Skeletal muscle tissue (tissue), 4 donors: ENCODE measurements around the gene RERE. TPM values are rescaled to one million over a fixed set of nuclear protein-coding genes. Genes with fewer than 3 reads are reported as not detected.
A peak's percentile ranks its signal among the peaks of the same experiment; 100 is the strongest.

Source experiments
- H3K27ac ChIP-seq: one replicate; pipeline ENCODE4 v1.7.0; 2013; ENCODE audit warnings: mild to moderate bottlenecking, low read depth, low read length, inconsistent platforms
- H3K27me3 ChIP-seq, 3 donors: one replicate each; pipeline ENCODE4 v1.7.0; 2013; ENCODE audit warnings: low read length in 3 of 3; ENCODE audit not compliant: control insufficient read depth in 3 of 3, insufficient read depth in 3 of 3
- H3K36me3 ChIP-seq, 3 donors: one replicate each; pipeline ENCODE4 v1.7.0; 2013; ENCODE audit warnings: low read length in 3 of 3; ENCODE audit not compliant: control insufficient read depth in 3 of 3, insufficient read depth in 3 of 3
- H3K4me1 ChIP-seq, 3 donors: one replicate each; pipeline ENCODE4 v1.7.0; 2013; ENCODE audit warnings: low read length in 3 of 3, mild to moderate bottlenecking in 3 of 3; ENCODE audit not compliant: control insufficient read depth in 3 of 3, insufficient read depth in 3 of 3
- H3K4me3 ChIP-seq, 3 donors: one replicate each; pipeline ENCODE4 v1.7.0; 2013; ENCODE audit warnings: low read length in 3 of 3
- H3K9ac ChIP-seq, 3 donors: one replicate each; pipeline ENCODE4 v1.7.0; 2013; ENCODE audit warnings: low read length in 3 of 3, mild to moderate bottlenecking in 3 of 3, moderate library complexity in 2 of 3, low read depth in 1 of 3
- H3K9me3 ChIP-seq, 3 donors: one replicate each; pipeline ENCODE4 v1.7.0; 2013; ENCODE audit warnings: low read length in 3 of 3; ENCODE audit not compliant: control insufficient read depth in 3 of 3
- total RNA-seq: library from RNA; depleted of rRNA; stranded (reverse); fragments of >200 nt; gene quantifications from one replicate; pipeline ENCODE4 v1.2.3, GENCODE V29; 2014
- donor health status: Osteomylitis.

The RERE gene
- total RNA-seq, 1 donor from 2014 or later, result 212 TPM

GRCh38 chr1:8607906-8608305, 209.5 kb downstream of the RERE start:
- no peak overlapping the region for H3K27ac ChIP-seq
- no peaks in the 10 kb centered on the region for H3K4me1 ChIP-seq
- H3K4me3 ChIP-seq, result no peak overlapping the region
- H3K36me3 ChIP-seq, result no peaks in the 10 kb centered on the region
- H3K27me3 ChIP-seq, result no peaks in the 10 kb centered on the region
- no peak overlapping the region for H3K9ac ChIP-seq
- no peaks in the 10 kb centered on the region for H3K9me3 ChIP-seq

GRCh38 chr1:8604041-8604945, 213.1 kb downstream of the RERE start:
- H3K27me3 ChIP-seq, result no peaks in the 10 kb centered on the region
- no peak overlapping the region for H3K27ac ChIP-seq
- H3K9me3 ChIP-seq, result no peaks in the 10 kb centered on the region
- peaks cover 0 to under 1% (median 0%) of the 10 kb centered on the region in 3 donors for H3K4me1 ChIP-seq
- H3K4me3 ChIP-seq, result no peak overlapping the region
- H3K9ac ChIP-seq, result no peak overlapping the region
- H3K36me3 ChIP-seq, result no peaks in the 10 kb centered on the region

GRCh38 chr1:8603220-8603616, 214.2 kb downstream of the RERE start:
- Histone ChIP-seq H3K9me3 (no peaks in the 10 kb centered on the region), H3K27me3 (no peaks in the 10 kb centered on the region), H3K4me3 (no peak overlapping the region), H3K4me1 (peaks cover under 1 to 11% (median 8%) of the 10 kb centered on the region in 3 donors), H3K9ac (no peak overlapping the region), H3K36me3 (no peaks in the 10 kb centered on the region), H3K27ac (no peak overlapping the region)

- Histone ChIP-seq H3K36me3 (no peaks in the 10 kb centered on the region), H3K9me3 (no peaks in the 10 kb centered on the region), H3K27ac (no peak overlapping the region), H3K4me3 (no peak overlapping the region), H3K9ac (no peak overlapping the region), H3K27me3 (no peaks in the 10 kb centered on the region), H3K4me1 (peaks cover 6 to 17% (median 14%) of the 10 kb centered on the region in 3 donors)
Measured at GRCh38 chr1:8602471-8603219, 214.8 kb downstream of the RERE start.

GRCh38 chr1:8600336-8600735, 217.1 kb downstream of the RERE start:
- Histone ChIP-seq H3K9ac (no peak overlapping the region), H3K27me3 (no peaks in the 10 kb centered on the region), H3K4me1 (peaks cover 19 to 21% (median 21%) of the 10 kb centered on the region in 3 donors), H3K27ac (peak overlapping the region; percentile 16), H3K4me3 (no peak overlapping the region), H3K9me3 (no peaks in the 10 kb centered on the region), H3K36me3 (no peaks in the 10 kb centered on the region)

GRCh38 chr1:8599646-8600212, 217.7 kb downstream of the RERE start:
- H3K4me1 ChIP-seq, result peaks cover 19 to 21% (median 21%) of the 10 kb centered on the region in 3 donors
- no peaks in the 10 kb centered on the region for H3K27me3 ChIP-seq
- H3K9ac ChIP-seq, result no peak overlapping the region
- no peak overlapping the region for H3K4me3 ChIP-seq
- no peaks in the 10 kb centered on the region for H3K36me3 ChIP-seq
- no peaks in the 10 kb centered on the region for H3K9me3 ChIP-seq
- peak overlapping the region; percentile 16 for H3K27ac ChIP-seq

GRCh38 chr1:8598783-8599182, 218.7 kb downstream of the RERE start:
- Histone ChIP-seq H3K27ac (peak overlapping the region; percentile 6), H3K4me1 (peaks cover 19 to 21% (median 21%) of the 10 kb centered on the region in 3 donors)

GRCh38 chr1:8598060-8598724, 219.2 kb downstream of the RERE start:
- H3K4me3 ChIP-seq, result peak overlapping the region; percentile 9 to 51 (median 41)
- no peaks in the 10 kb centered on the region for H3K27me3 ChIP-seq
- no peaks in the 10 kb centered on the region for H3K36me3 ChIP-seq
- no peaks in the 10 kb centered on the region for H3K9me3 ChIP-seq
- no peak overlapping the region for H3K9ac ChIP-seq
- H3K4me1 ChIP-seq, result peaks cover 19 to 21% (median 21%) of the 10 kb centered on the region in 3 donors
- peak overlapping the region; percentile 6 for H3K27ac ChIP-seq

More at GRCh38 chr1:8598783-8599182, 218.7 kb downstream of the RERE start:
- Histone ChIP-seq H3K36me3 (no peaks in the 10 kb centered on the region), H3K9ac (no peak overlapping the region), H3K9me3 (no peaks in the 10 kb centered on the region), H3K4me3 (no peak overlapping the region), H3K27me3 (no peaks in the 10 kb centered on the region)

GRCh38 chr1:8597455-8597854, 220.0 kb downstream of the RERE start:
- H3K27me3 ChIP-seq, result no peaks in the 10 kb centered on the region
- no peak overlapping the region for H3K27ac ChIP-seq
- H3K9me3 ChIP-seq, result no peaks in the 10 kb centered on the region
- H3K4me3 ChIP-seq, result no peak overlapping the region
- no peak overlapping the region for H3K9ac ChIP-seq
- H3K36me3 ChIP-seq, result no peaks in the 10 kb centered on the region
- H3K4me1 ChIP-seq, result peaks cover 19 to 21% (median 21%) of the 10 kb centered on the region in 3 donors
